ENCODE data around the gene RREB1. TPM values are rescaled to one million over a fixed set of nuclear protein-coding genes. Genes with fewer than 3 reads are reported as not detected.

RREB1 gene
- total and polyA plus RNA-seq, 12 donors: 8.0 to 79.5 (median 48.7) TPM

GRCh38 chr6:7074870-7075269 lies 32.9 kb upstream of the RREB1 start:
- no peak for TF ChIP-seq CTCF (IDR thresholded peaks at IDR 0.05)
- TF ChIP-seq POLR2A (IDR thresholded peaks at IDR 0.05): no peak
- Histone ChIP-seq H3K4me3 (no peak overlapping the region), H3K4me1 (replicated peaks in 1 of 2) (peaks cover 0 to 8% of the 10 kb centered on the region in 2 donors), H3K27ac (no peak overlapping the region), H3K9me3 (replicated peaks in 1 of 3) (no peaks in the 10 kb centered on the region), H3K36me3 (replicated peaks in 1 of 2) (no peaks in the 10 kb centered on the region), H3K27me3 (no peaks in the 10 kb centered on the region)
- intact Hi-C loops (cut with DNase I): no loop called here
- DNase-seq: no peak
- 95 to 99% (median 98%) methylated on average over 3 of the region's 3 CpGs for WGBS, 4 donors

- intact Hi-C loops (cut with DNase I): no loop called here
- no peaks in the 10 kb centered on the region for H3K27me3 ChIP-seq
These were observed 32.3 kb upstream of the RREB1 start for GRCh38 chr6:7075341-7076000.

GRCh38 chr6:7077856-7078255 lies 29.9 kb upstream of the RREB1 start:
- DNase-seq: no peak
- Histone ChIP-seq H3K4me3 (no peak overlapping the region), H3K27ac (no peak overlapping the region), H3K27me3 (no peaks in the 10 kb centered on the region), H3K4me1 (replicated peaks in 1 of 2) (peaks cover 0 to 8% of the 10 kb centered on the region in 2 donors), H3K9me3 (replicated peaks in 1 of 3) (no peaks in the 10 kb centered on the region), H3K36me3 (replicated peaks in 1 of 2) (no peaks in the 10 kb centered on the region)
- TF ChIP-seq POLR2A (IDR thresholded peaks at IDR 0.05) (no peak), CTCF (IDR thresholded peaks at IDR 0.05) (no peak)
- 77 to 85% (median 84%) methylated on average over 2 of the region's 2 CpGs for WGBS, 4 donors
- intact Hi-C loops (cut with DNase I): no loop called here

More at GRCh38 chr6:7075341-7076000, 32.3 kb upstream of the RREB1 start:
- TF ChIP-seq POLR2A (IDR thresholded peaks at IDR 0.05) (no peak), CTCF (IDR thresholded peaks at IDR 0.05) (no peak)
- Histone ChIP-seq H3K4me1 (replicated peaks in 1 of 2) (peaks cover 0 to 8% of the 10 kb centered on the region in 2 donors), H3K4me3 (no peak overlapping the region), H3K27ac (no peak overlapping the region), H3K9me3 (replicated peaks in 1 of 3) (no peaks in the 10 kb centered on the region), H3K36me3 (replicated peaks in 1 of 2) (no peaks in the 10 kb centered on the region)
- WGBS, 4 donors: 91 to 95% (median 93%) methylated on average over 7 of the region's 7 CpGs
- no peak for DNase-seq

GRCh38 chr6:7078856-7079255 lies 28.9 kb upstream of the RREB1 start:
- 83 to 89% (median 86%) methylated on average over 6 of the region's 6 CpGs for WGBS, 4 donors
- Histone ChIP-seq H3K4me3 (no peak overlapping the region), H3K27me3 (no peaks in the 10 kb centered on the region), H3K36me3 (replicated peaks in 1 of 2) (no peaks in the 10 kb centered on the region), H3K9me3 (replicated peaks in 1 of 3) (no peaks in the 10 kb centered on the region), H3K4me1 (replicated peaks in 1 of 2) (peaks cover 0 to 2% of the 10 kb centered on the region in 2 donors), H3K27ac (no peak overlapping the region)
- intact Hi-C loops (cut with DNase I): no loop called here
- no peak for TF ChIP-seq CTCF (IDR thresholded peaks at IDR 0.05)
- no peak for TF ChIP-seq POLR2A (IDR thresholded peaks at IDR 0.05)
- DNase-seq: no peak

Measured in adrenal gland (tissue), 12 donors.